H9 (cell line): ENCODE results near the gene SRP68. TPM values are rescaled to one million over a fixed set of nuclear protein-coding genes. Genes with fewer than 3 reads are reported as not detected.

Experiments used
- DNase-seq: peaks from one replicate; pipeline ENCODE4 v3.0.0-alpha.2; 2017
- H2AFZ ChIP-seq: one replicate; pipeline ENCODE4 v1.6.1; 2013; ENCODE audit warnings: mild to moderate bottlenecking, low read length, control low read depth, moderate library complexity
- H2AK5ac ChIP-seq: 2 replicates; pipeline ENCODE4 v1.6.1; 2013; ENCODE audit warnings: low read length, control low read depth, mixed read lengths; ENCODE audit not compliant: insufficient read length
- H2BK120ac ChIP-seq: one replicate; pipeline ENCODE4 v1.6.1; 2013; ENCODE audit warnings: low read depth, mild to moderate bottlenecking, low read length, control low read depth, inconsistent platforms; ENCODE audit not compliant: poor library complexity, severe bottlenecking
- H2BK12ac ChIP-seq: 2 replicates; pipeline ENCODE4 v1.6.1; 2013; ENCODE audit warnings: low read length, control low read depth, mixed read lengths, low read depth; ENCODE audit not compliant: insufficient read length
- H2BK15ac ChIP-seq: 2 replicates; pipeline ENCODE4 v1.6.1; 2013; ENCODE audit warnings: low read depth, low read length, control low read depth
- H2BK20ac ChIP-seq: one replicate; pipeline ENCODE4 v1.6.1; 2013; ENCODE audit warnings: low read depth, mild to moderate bottlenecking, low read length, control low read depth, inconsistent platforms; ENCODE audit not compliant: poor library complexity, severe bottlenecking
- H2BK5ac ChIP-seq: 2 replicates; pipeline ENCODE4 v1.6.1; 2013; ENCODE audit warnings: low read length, control low read depth, mixed read lengths; ENCODE audit not compliant: insufficient read length
- H3K14ac ChIP-seq: 2 replicates; pipeline ENCODE4 v1.6.1; 2013; ENCODE audit warnings: low read length, control low read depth; ENCODE audit not compliant: insufficient read depth
- H3K18ac ChIP-seq: 2 replicates; pipeline ENCODE4 v1.6.1; 2013; ENCODE audit warnings: low read depth, mild to moderate bottlenecking, mixed read lengths, low read length, control low read depth; ENCODE audit not compliant: insufficient read length
- H3K23ac ChIP-seq: 2 replicates; pipeline ENCODE4 v1.6.1; 2013; ENCODE audit warnings: low read length, control low read depth, mixed read lengths, low read depth; ENCODE audit not compliant: insufficient read length
- H3K23me2 ChIP-seq: 2 replicates; pipeline ENCODE4 v1.6.1; 2013; ENCODE audit warnings: low read depth, mild to moderate bottlenecking, mixed read lengths, low read length, control low read depth; ENCODE audit not compliant: insufficient read length, poor library complexity, severe bottlenecking
- H3K27ac ChIP-seq: 2 replicates; pipeline ENCODE4 v1.5.1; 2013; ENCODE audit warnings: low read length, control low read depth, mixed read lengths, low read depth; ENCODE audit not compliant: insufficient read length
- H3K27me3 ChIP-seq: 2 replicates; pipeline ENCODE4 v1.6.1; 2013; ENCODE audit warnings: low read length, control low read depth, inconsistent platforms; ENCODE audit not compliant: insufficient read depth
- H3K4ac ChIP-seq: 2 replicates; pipeline ENCODE4 v1.6.1; 2013; ENCODE audit warnings: low read depth, mild to moderate bottlenecking, control low read depth, inconsistent platforms, low read length, moderate library complexity
- H3K4me1 ChIP-seq: 2 replicates; pipeline ENCODE4 v1.6.1; 2013; ENCODE audit warnings: low read length, control low read depth, inconsistent platforms; ENCODE audit not compliant: insufficient read depth
- H3K4me2 ChIP-seq: 2 replicates; pipeline ENCODE4 v1.6.1; 2013; ENCODE audit warnings: low read length, control low read depth, mixed read lengths; ENCODE audit not compliant: insufficient read length, insufficient read depth
- H3K56ac ChIP-seq: 2 replicates; pipeline ENCODE4 v1.6.1; 2013; ENCODE audit warnings: low read depth, mild to moderate bottlenecking, mixed read lengths, low read length, control low read depth; ENCODE audit not compliant: insufficient read length
- H3K79me1 ChIP-seq: 2 replicates; pipeline ENCODE4 v1.6.1; 2013; ENCODE audit warnings: low read depth, mild to moderate bottlenecking, moderate library complexity, low read length, control low read depth, inconsistent platforms; ENCODE audit not compliant: insufficient read depth, poor library complexity, severe bottlenecking
- H3K79me2 ChIP-seq: 2 replicates; pipeline ENCODE4 v1.6.1; 2013; ENCODE audit warnings: low read length, control low read depth, inconsistent platforms; ENCODE audit not compliant: insufficient read depth
- H3K9ac ChIP-seq: 2 replicates; pipeline ENCODE4 v1.6.1; 2013; ENCODE audit warnings: low read length, control low read depth, mixed read lengths; ENCODE audit not compliant: insufficient read length; ENCODE audit errors: extremely low read depth
- H3K9me3 ChIP-seq: one replicate; pipeline ENCODE4 v1.6.1; 2013; ENCODE audit warnings: low read depth, low read length, inconsistent platforms; ENCODE audit not compliant: control insufficient read depth
- H3T11ph ChIP-seq: one replicate; pipeline ENCODE4 v1.6.1; 2013; ENCODE audit warnings: mild to moderate bottlenecking, low read length, control low read depth, inconsistent platforms
- H4K20me1 ChIP-seq: one replicate; pipeline ENCODE4 v1.6.1; 2013; ENCODE audit not compliant: control insufficient read depth, insufficient read length, insufficient read depth
- H4K5ac ChIP-seq: 2 replicates; pipeline ENCODE4 v1.6.1; 2013; ENCODE audit warnings: low read depth, mild to moderate bottlenecking, mixed read lengths, low read length, control low read depth; ENCODE audit not compliant: insufficient read length
- H4K8ac ChIP-seq: replicated peaks from 2 replicates; pipeline ENCODE4 v1.6.1; 2013; ENCODE audit warnings: low read length, control low read depth, mixed read lengths, low read depth; ENCODE audit not compliant: insufficient read length
- H4K91ac ChIP-seq: 2 replicates; pipeline ENCODE4 v1.6.1; 2013; ENCODE audit warnings: low read depth, mild to moderate bottlenecking, moderate library complexity, mixed read lengths, low read length, control low read depth; ENCODE audit not compliant: insufficient read length
- H3K27ac Mint-ChIP-seq, 3 experiments: 2 replicates in 2 of 3; 3 replicates in 1 of 3; pipeline ENCODE4 v1.8.0; 2020 to 2021; ENCODE audit warnings: mixed read lengths in 3 of 3, mild to moderate bottlenecking in 1 of 3, moderate library complexity in 1 of 3
- H3K27me3 Mint-ChIP-seq: 2 replicates; pipeline ENCODE4 v1.8.0; 2021; ENCODE audit warnings: low read depth, mild to moderate bottlenecking, moderate library complexity, mixed read lengths
- H3K36me3 Mint-ChIP-seq, 3 experiments: 2 replicates in 2 of 3; 3 replicates in 1 of 3; pipeline ENCODE4 v1.8.0; 2020 to 2021; ENCODE audit warnings: low read depth in 3 of 3, mixed read lengths in 3 of 3; ENCODE audit not compliant: insufficient read depth in 1 of 3
- H3K4me1 Mint-ChIP-seq, 2 experiments: 2 replicates each; pipeline ENCODE4 v1.8.0; 2020; ENCODE audit warnings: mixed read lengths in 2 of 2
- H3K4me3 Mint-ChIP-seq, 2 experiments: 2 replicates in 1 of 2; 3 replicates in 1 of 2; pipeline ENCODE4 v1.8.0; 2020 to 2021; ENCODE audit warnings: mild to moderate bottlenecking in 2 of 2, mixed read lengths in 2 of 2, moderate library complexity in 1 of 2
- H3K9me3 Mint-ChIP-seq, 2 experiments: 2 replicates in 1 of 2; 3 replicates in 1 of 2; pipeline ENCODE4 v1.8.0; 2020; ENCODE audit warnings: mild to moderate bottlenecking in 2 of 2, mixed read lengths in 2 of 2, moderate library complexity in 1 of 2
- WGBS: extraction: QIAGEN DNeasy Blood & Tissue Kit; methylation state at CpG from one replicate; pipeline ENCODE4 v1.1.7; 2013; ENCODE audit warnings: missing lambda C conversion rate, low lambda C conversion rate, mixed read lengths; ENCODE audit not compliant: insufficient read length; ENCODE audit errors: extremely low coverage; 5-methylcytosine and 5-hydroxymethylcytosine counted together
- microRNA-seq: library from miRNA; unstranded; fragments of <30 nt; microRNA quantifications from one replicate; pipeline ENCODE4, GENCODE V29; 2020; ENCODE audit warnings: borderline microRNAs expressed
- total RNA-seq: library from RNA; stranded (reverse); gene quantifications from 2 replicates; pipeline ENCODE4 v1.2.1, GENCODE V29; 2021
- TF ChIP-seq, protein P1 (sequence below): fragments of 200-600 bp; sonication (generic); conservative IDR thresholded peaks from 3 replicates; pipeline ENCODE4 v1.8.0; 2021; ENCODE audit warnings: antibody characterized with exemption, mild to moderate bottlenecking

Gene SRP68
- total RNA-seq, 1 experiment from 2014 or later = 86.1 TPM

DNA sequence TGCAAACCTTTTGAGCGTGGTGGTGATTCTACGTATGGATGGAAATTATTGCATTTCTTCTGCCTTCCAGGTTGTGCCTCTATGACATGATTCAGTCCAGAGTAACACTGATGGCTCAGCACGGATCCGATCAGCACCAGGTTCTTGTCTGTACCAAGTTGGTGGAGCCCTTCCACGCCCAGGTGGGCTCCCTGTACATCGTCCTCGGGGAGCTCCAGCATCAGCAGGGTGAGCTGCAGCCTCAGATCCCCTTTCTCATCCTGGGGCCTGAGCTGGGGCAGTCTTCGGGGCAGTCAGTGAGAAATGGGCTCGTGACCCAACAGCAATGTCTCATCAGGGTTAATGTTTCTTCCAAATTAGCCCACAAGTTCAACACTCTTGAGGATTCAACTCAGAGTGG, 80.9 kb downstream of the SRP68 start:
- Histone ChIP-seq H2BK120ac (no peak overlapping the region), H3K79me2 (no peaks in the 10 kb centered on the region), H4K91ac (no peak overlapping the region), H3K4me1 (no peaks in the 10 kb centered on the region), H2AFZ (no peak overlapping the region), H2BK12ac (no peak overlapping the region), H3K14ac (no peak overlapping the region), H3K9me3 (no peaks in the 10 kb centered on the region), H3K23me2 (no peaks in the 10 kb centered on the region), H4K5ac (no peak overlapping the region), H3K9ac (no peak overlapping the region), H2BK5ac (no peak overlapping the region), H2AK5ac (no peak overlapping the region), H3K4me2 (no peak overlapping the region), H3K4ac (no peak overlapping the region), H4K8ac (no peak overlapping the region), H4K20me1 (no peaks in the 10 kb centered on the region), H2BK15ac (no peak overlapping the region), H2BK20ac (no peak overlapping the region), H3T11ph (no peak overlapping the region), H3K18ac (no peak overlapping the region), H3K27me3 (no peaks in the 10 kb centered on the region), H3K79me1 (no peaks in the 10 kb centered on the region), H3K27ac (no peak overlapping the region), H3K56ac (no peak overlapping the region), H3K23ac (no peak overlapping the region)
- no CpG with 5 or more reads among the region's 9 CpGs for WGBS
- DNase-seq = no peak
- Mint-ChIP-seq H3K27ac (no peak overlapping the region; a peak in 1 of 7 replicates), H3K4me3 (no peak overlapping the region), H3K27me3 (no peaks in the 10 kb centered on the region), H3K9me3 (no peaks in the 10 kb centered on the region), H3K36me3 (peaks cover 14 to 44% (median 33%) of the 10 kb centered on the region in 3 experiments; a peak in 6 of 7 replicates), H3K4me1 (no peaks in the 10 kb centered on the region)
- TF ChIP-seq, protein P1, sequence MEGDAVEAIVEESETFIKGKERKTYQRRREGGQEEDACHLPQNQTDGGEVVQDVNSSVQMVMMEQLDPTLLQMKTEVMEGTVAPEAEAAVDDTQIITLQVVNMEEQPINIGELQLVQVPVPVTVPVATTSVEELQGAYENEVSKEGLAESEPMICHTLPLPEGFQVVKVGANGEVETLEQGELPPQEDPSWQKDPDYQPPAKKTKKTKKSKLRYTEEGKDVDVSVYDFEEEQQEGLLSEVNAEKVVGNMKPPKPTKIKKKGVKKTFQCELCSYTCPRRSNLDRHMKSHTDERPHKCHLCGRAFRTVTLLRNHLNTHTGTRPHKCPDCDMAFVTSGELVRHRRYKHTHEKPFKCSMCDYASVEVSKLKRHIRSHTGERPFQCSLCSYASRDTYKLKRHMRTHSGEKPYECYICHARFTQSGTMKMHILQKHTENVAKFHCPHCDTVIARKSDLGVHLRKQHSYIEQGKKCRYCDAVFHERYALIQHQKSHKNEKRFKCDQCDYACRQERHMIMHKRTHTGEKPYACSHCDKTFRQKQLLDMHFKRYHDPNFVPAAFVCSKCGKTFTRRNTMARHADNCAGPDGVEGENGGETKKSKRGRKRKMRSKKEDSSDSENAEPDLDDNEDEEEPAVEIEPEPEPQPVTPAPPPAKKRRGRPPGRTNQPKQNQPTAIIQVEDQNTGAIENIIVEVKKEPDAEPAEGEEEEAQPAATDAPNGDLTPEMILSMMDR = no peak

Small RNA genes within 50 kb of the gene (microRNA-seq; reads per million reads assigned to microRNA genes)
- not detected for gene MIR6868

Other genes starting within 250 kb of the SRP68 start
- 6.3 and 6.8 TPM in 2 replicates for gene UNC13D, start 228.1 kb downstream of the SRP68 start, total RNA-seq
- gene WBP2, start 217.2 kb downstream of the SRP68 start, total RNA-seq = 59.2 and 63.2 TPM in 2 replicates
- 5.5 and 6.9 TPM in 2 replicates for gene TRIM47, start 193.9 kb downstream of the SRP68 start, total RNA-seq
- 34.1 and 39.6 TPM in 2 replicates for gene TRIM65, start 175.6 kb downstream of the SRP68 start, total RNA-seq
- 108 and 118 TPM in 2 replicates for gene MRPL38, start 167.6 kb downstream of the SRP68 start, total RNA-seq
- gene FBF1, start 131.5 kb downstream of the SRP68 start, total RNA-seq = 8.3 and 9.7 TPM in 2 replicates
- 27.2 and 27.4 TPM in 2 replicates for gene ACOX1, start 93.4 kb downstream of the SRP68 start, total RNA-seq
- 19.3 and 19.9 TPM in 2 replicates for gene TEN1, start 93.3 kb downstream of the SRP68 start, total RNA-seq
- gene CDK3, start 71.7 kb downstream of the SRP68 start, total RNA-seq = 11.7 and 14.3 TPM in 2 replicates
- gene EVPL, start 45.2 kb downstream of the SRP68 start, total RNA-seq = 0.48 and 0.53 TPM in 2 replicates
- gene GALR2, start 2.3 kb upstream of the SRP68 start, total RNA-seq = 0.79 and 0.81 TPM in 2 replicates
- gene ZACN, start 6.7 kb upstream of the SRP68 start, total RNA-seq = 0.09 and 0.31 TPM in 2 replicates
- 160 and 162 TPM in 2 replicates for gene EXOC7, start 31.3 kb upstream of the SRP68 start, total RNA-seq
- 3.7 and 4.0 TPM in 2 replicates for gene FOXJ1, start 68.7 kb upstream of the SRP68 start, total RNA-seq
- gene RNF157, start 168.0 kb upstream of the SRP68 start, total RNA-seq = 7.7 and 9.9 TPM in 2 replicates
- gene UBALD2, start 192.8 kb upstream of the SRP68 start, total RNA-seq = 25.8 and 26.7 TPM in 2 replicates
- 2.2 and 3.2 TPM in 2 replicates for gene QRICH2, start 235.8 kb upstream of the SRP68 start, total RNA-seq